Uterus (tissue), 4 donors: ENCODE results near the gene TMEM94. TPM values are rescaled to one million over a fixed set of nuclear protein-coding genes. Genes with fewer than 3 reads are reported as not detected.
"Not testable (repeated sequence)": the region's sequence is repeated elsewhere in the genome, so short reads cannot be mapped to it uniquely, and the experiment has no call there.

Experiments used
- DNase-seq, 2 donors: peaks; one replicate each; pipeline ENCODE4 v3.0.0-alpha.2; 2019 to 2020
- H3K27ac ChIP-seq, 2 donors: fragments of 200-600 bp; sonication (generic); 1 replicate in 1 of 2; 2 replicates in 1 of 2; pipeline ENCODE4 v1.5.1; 2016 to 2018
- H3K27me3 ChIP-seq, 2 donors: fragments of 200-600 bp; sonication (generic); one replicate each; pipeline ENCODE4 v1.5.1; 2018 to 2019; ENCODE audit warnings: control low read depth in 1 of 2
- H3K36me3 ChIP-seq, 2 donors: fragments of 200-600 bp; sonication (generic); one replicate each; pipeline ENCODE4 v1.5.1; 2019; ENCODE audit warnings: control low read depth in 1 of 2
- H3K4me1 ChIP-seq, 2 donors: fragments of 200-600 bp; sonication (generic); one replicate each; pipeline ENCODE4 v1.5.1; 2018 to 2019; ENCODE audit warnings: control low read depth in 1 of 2
- H3K4me3 ChIP-seq, 2 donors: fragments of 200-600 bp; sonication (generic); 1 replicate in 1 of 2; 2 replicates in 1 of 2; pipeline ENCODE4 v1.5.1; 2018 to 2019; ENCODE audit warnings: mild to moderate bottlenecking in 1 of 2
- H3K9me3 ChIP-seq, 2 donors: fragments of 200-600 bp; sonication (generic); one replicate each; pipeline ENCODE4 v1.5.1; 2019; ENCODE audit warnings: control low read depth in 1 of 2
- POLR2A ChIP-seq, 2 donors: fragments of 450-650 bp; IDR thresholded peaks; one replicate each; pipeline ENCODE4 v1.6.1; 2016; ENCODE audit warnings: antibody characterized with exemption in 2 of 2, mild to moderate bottlenecking in 1 of 2, moderate library complexity in 1 of 2
- intact Hi-C: fragments of 100-400 bp; cut with DNase I; formaldehyde crosslinking; loops from one replicate; pipeline ENCODE4 v1.15.1; 2023; ENCODE audit warnings: low total_unique reads
- total RNA-seq, 4 donors: library from RNA; depleted of rRNA in 3 of 4; stranded (reverse); fragments of >200 nt in 3 of 4; gene quantifications; one replicate each; pipeline versions ENCODE4 v1.1.0 to v1.2.4, GENCODE V29; 2014 to 2023
- TF ChIP-seq, protein P1 (sequence below), 4 experiments: fragments of 200-600 bp in 2 of 4; fragments of 450-650 bp in 2 of 4; sonication (generic) in 2 of 4; IDR thresholded peaks; one replicate each; pipeline ENCODE4 v1.5.1; 2016 to 2019; ENCODE audit warnings: antibody characterized with exemption in 4 of 4, mild to moderate bottlenecking in 2 of 4, moderate library complexity in 1 of 4
- donor health status: DM: yes; HTN: yes; CAD: no.

The TMEM94 gene
- total RNA-seq, 4 donors from 2014 or later, result 3.8 to 91.2 (median 26.0) TPM

- no peaks in the 10 kb centered on the region for H3K27me3 ChIP-seq
- H3K4me3 ChIP-seq, result no peak overlapping the region
- TF ChIP-seq, protein P1, sequence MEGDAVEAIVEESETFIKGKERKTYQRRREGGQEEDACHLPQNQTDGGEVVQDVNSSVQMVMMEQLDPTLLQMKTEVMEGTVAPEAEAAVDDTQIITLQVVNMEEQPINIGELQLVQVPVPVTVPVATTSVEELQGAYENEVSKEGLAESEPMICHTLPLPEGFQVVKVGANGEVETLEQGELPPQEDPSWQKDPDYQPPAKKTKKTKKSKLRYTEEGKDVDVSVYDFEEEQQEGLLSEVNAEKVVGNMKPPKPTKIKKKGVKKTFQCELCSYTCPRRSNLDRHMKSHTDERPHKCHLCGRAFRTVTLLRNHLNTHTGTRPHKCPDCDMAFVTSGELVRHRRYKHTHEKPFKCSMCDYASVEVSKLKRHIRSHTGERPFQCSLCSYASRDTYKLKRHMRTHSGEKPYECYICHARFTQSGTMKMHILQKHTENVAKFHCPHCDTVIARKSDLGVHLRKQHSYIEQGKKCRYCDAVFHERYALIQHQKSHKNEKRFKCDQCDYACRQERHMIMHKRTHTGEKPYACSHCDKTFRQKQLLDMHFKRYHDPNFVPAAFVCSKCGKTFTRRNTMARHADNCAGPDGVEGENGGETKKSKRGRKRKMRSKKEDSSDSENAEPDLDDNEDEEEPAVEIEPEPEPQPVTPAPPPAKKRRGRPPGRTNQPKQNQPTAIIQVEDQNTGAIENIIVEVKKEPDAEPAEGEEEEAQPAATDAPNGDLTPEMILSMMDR (IDR thresholded peaks at IDR 0.05), result no peak
- TF ChIP-seq POLR2A (IDR thresholded peaks at IDR 0.05), result no peak
- intact Hi-C loops, result no loop called here
- no peak for DNase-seq
- H3K36me3 ChIP-seq, result no peaks in the 10 kb centered on the region
- no peaks in the 10 kb centered on the region for H3K4me1 ChIP-seq
- peak overlapping the region in 1 of 2 donors; percentile 29 for H3K27ac ChIP-seq
- H3K9me3 ChIP-seq, result no peaks in the 10 kb centered on the region
These were observed 8.2 kb upstream of the TMEM94 start for GRCh38 chr17:75447951-75448856.

DNA sequence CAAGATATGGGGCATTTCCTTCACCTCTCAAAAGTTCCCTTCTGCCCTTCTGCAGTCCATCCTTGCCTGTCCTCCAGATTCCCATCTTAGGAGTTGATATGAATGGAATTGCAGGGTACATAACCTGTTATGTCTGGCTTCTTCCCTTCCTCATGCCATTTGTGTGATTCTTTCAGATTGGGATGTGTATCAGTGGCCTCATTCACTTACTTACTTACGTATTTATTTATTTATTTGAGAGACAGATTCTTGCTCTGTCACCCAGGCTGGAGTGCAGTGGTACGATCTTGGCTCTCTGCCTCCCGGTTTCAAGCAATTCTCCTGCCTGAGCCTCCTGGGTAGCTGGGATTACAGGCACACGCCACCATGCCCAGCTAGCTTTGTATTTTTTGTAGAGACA, 6.2 kb upstream of the TMEM94 start:
- H3K4me3 ChIP-seq, result no peak overlapping the region
- no peaks in the 10 kb centered on the region for H3K36me3 ChIP-seq
- H3K27me3 ChIP-seq, result no peaks in the 10 kb centered on the region
- TF ChIP-seq, protein P1 (IDR thresholded peaks at IDR 0.05), result no peak
- TF ChIP-seq POLR2A (IDR thresholded peaks at IDR 0.05), result no peak
- no peak for DNase-seq
- no peak overlapping the region for H3K27ac ChIP-seq
- H3K4me1 ChIP-seq, result no peaks in the 10 kb centered on the region
- H3K9me3 ChIP-seq, result no peaks in the 10 kb centered on the region
- intact Hi-C loops, result no loop called here

- Histone ChIP-seq H3K27ac (no peak overlapping the region), H3K27me3 (no peaks in the 10 kb centered on the region), H3K4me1 (peaks cover 4 to 7% of the 10 kb centered on the region in 2 donors), H3K36me3 (no peaks in the 10 kb centered on the region), H3K4me3 (no peak overlapping the region), H3K9me3 (no peaks in the 10 kb centered on the region)
- intact Hi-C loops, result no loop called here
- TF ChIP-seq, protein P1 (IDR thresholded peaks at IDR 0.05), result no peak
- TF ChIP-seq POLR2A (IDR thresholded peaks at IDR 0.05), result no peak
- DNase-seq, result no peak
These were observed 2.2 kb upstream of the TMEM94 start for GRCh38 chr17:75454193-75454592.

DNA sequence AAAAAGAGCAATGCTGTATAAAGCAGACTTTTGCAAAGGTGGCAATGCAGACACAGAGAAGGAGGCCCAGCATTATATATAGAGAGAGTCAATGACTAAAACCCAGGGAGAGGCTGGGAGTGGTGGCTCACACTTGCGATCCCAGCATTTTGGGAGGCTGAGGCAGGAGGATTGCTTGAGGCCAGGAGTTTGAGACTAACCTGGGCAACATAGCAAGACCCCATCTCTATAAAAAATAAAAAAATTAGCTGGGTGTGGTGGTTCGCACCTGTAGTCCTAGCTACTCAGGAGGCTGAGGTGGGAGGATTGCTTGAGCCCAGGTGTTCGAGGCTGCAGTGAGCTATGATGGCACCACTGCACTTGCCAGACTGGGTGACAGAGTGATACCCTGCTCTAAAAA, 1.8 kb upstream of the TMEM94 start:
- H3K4me1 ChIP-seq, DNase-seq, H3K27ac ChIP-seq, intact Hi-C loops, H3K36me3 ChIP-seq, H3K27me3 ChIP-seq, H3K9me3 ChIP-seq, H3K4me3 ChIP-seq: not testable (repeated sequence)

DNA sequence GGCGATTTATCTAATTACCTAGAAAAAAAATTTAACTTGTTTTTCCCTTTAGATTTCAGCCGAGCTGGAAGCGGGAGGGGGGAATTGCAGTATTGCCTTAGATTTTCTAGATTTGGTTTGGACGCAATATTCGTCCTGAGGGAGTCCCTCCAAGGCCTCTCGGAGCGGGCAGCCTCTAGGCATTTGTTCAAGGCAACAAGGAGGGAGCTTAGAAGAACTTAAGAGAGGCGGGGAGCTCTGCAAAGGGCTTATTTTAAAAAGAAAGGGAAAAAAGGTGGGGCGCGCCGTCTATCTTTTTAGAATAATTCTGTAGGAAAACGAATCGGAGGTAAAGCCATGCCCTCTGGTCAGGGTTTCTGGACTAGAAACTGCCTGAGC, 407 bp upstream of the TMEM94 start:
- no peaks in the 10 kb centered on the region for H3K36me3 ChIP-seq
- TF ChIP-seq POLR2A (IDR thresholded peaks at IDR 0.05), result no peak
- TF ChIP-seq, protein P1 (IDR thresholded peaks at IDR 0.05), result peak in 1 of 4 experiments; percentile 9
- H3K27ac ChIP-seq, result peak overlapping the region; percentile 84 to 92
- H3K4me1 ChIP-seq, result peaks cover 4 to 11% of the 10 kb centered on the region in 2 donors
- intact Hi-C loops, result no loop called here
- H3K27me3 ChIP-seq, result no peaks in the 10 kb centered on the region
- peak overlapping the region; percentile 84 to 90 for H3K4me3 ChIP-seq
- DNase-seq, result no peak
- H3K9me3 ChIP-seq, result no peaks in the 10 kb centered on the region
